Liver (tissue), 9 donors: ENCODE results near the gene BTBD9. TPM values are rescaled to one million over a fixed set of nuclear protein-coding genes. Genes with fewer than 3 reads are reported as not detected.

Source experiments
- DNase-seq: peaks from one replicate; pipeline ENCODE4 v3.0.0-alpha.2; 2017; ENCODE audit warnings: low spot score
- H3K27ac ChIP-seq, 2 donors: one replicate each; pipeline ENCODE4 v1.7.0; 2013; ENCODE audit warnings: inconsistent platforms in 2 of 2, low read length in 2 of 2, control low read depth in 1 of 2, low read depth in 1 of 2, mild to moderate bottlenecking in 1 of 2
- H3K27me3 ChIP-seq, 4 donors: one replicate each; pipeline versions ENCODE4 v1.6.1 to v1.7.0; 2013; ENCODE audit warnings: low read length in 3 of 4, inconsistent platforms in 1 of 4, mild to moderate bottlenecking in 1 of 4, moderate library complexity in 1 of 4; ENCODE audit not compliant: control insufficient read depth in 4 of 4, insufficient read depth in 4 of 4
- H3K36me3 ChIP-seq, 4 donors: one replicate each; pipeline versions ENCODE4 v1.6.1 to v1.7.0; 2013; ENCODE audit warnings: low read length in 3 of 4, mild to moderate bottlenecking in 3 of 4, low read depth in 1 of 4, moderate library complexity in 1 of 4; ENCODE audit not compliant: control insufficient read depth in 4 of 4, insufficient read depth in 3 of 4
- H3K4me1 ChIP-seq, 4 donors: one replicate each; pipeline versions ENCODE4 v1.6.1 to v1.7.0; 2013; ENCODE audit warnings: low read length in 3 of 4, mild to moderate bottlenecking in 3 of 4, moderate library complexity in 1 of 4; ENCODE audit not compliant: control insufficient read depth in 4 of 4, insufficient read depth in 4 of 4
- H3K4me3 ChIP-seq, 3 donors: one replicate each; pipeline versions ENCODE4 v1.6.1 to v1.7.0; 2013; ENCODE audit warnings: low read length in 3 of 3, control low read depth in 1 of 3, low read depth in 1 of 3, mild to moderate bottlenecking in 1 of 3
- H3K9ac ChIP-seq, 2 donors: one replicate each; pipeline ENCODE4 v1.7.0; 2013; ENCODE audit warnings: low read length in 2 of 2, mild to moderate bottlenecking in 2 of 2, moderate library complexity in 2 of 2, control low read depth in 1 of 2, low read depth in 1 of 2
- H3K9me3 ChIP-seq, 4 donors: one replicate each; pipeline versions ENCODE4 v1.6.1 to v1.7.0; 2013; ENCODE audit warnings: low read length in 3 of 4; ENCODE audit not compliant: control insufficient read depth in 4 of 4
- ATF3 ChIP-seq: IDR thresholded peaks from 2 replicates; pipeline ENCODE4 v1.6.1; 2016; ENCODE audit warnings: antibody characterized with exemption
- CTCF ChIP-seq: fragments of 150-350 bp; IDR thresholded peaks from 2 replicates; pipeline ENCODE4 v1.5.1; 2017; ENCODE audit warnings: improper control_type of control experiment, low read depth, low read length; ENCODE audit not compliant: missing input control
- EGR1 ChIP-seq, 2 donors: IDR thresholded peaks; 2 replicates each; pipeline ENCODE4 v1.6.1; 2016 to 2018; ENCODE audit warnings: antibody characterized with exemption in 2 of 2, low read depth in 2 of 2
- FOXA1 ChIP-seq: IDR thresholded peaks from 2 replicates; pipeline ENCODE4 v1.6.1; 2016; ENCODE audit warnings: antibody characterized with exemption
- FOXA2 ChIP-seq: IDR thresholded peaks from 2 replicates; pipeline ENCODE4 v1.6.1; 2016; ENCODE audit warnings: antibody characterized with exemption
- GABPA ChIP-seq, 2 donors: IDR thresholded peaks in 1 of 2; conservative IDR thresholded peaks in 1 of 2; 2 replicates each; pipeline ENCODE4 v1.6.1; 2016; ENCODE audit warnings: antibody characterized with exemption in 2 of 2, mild to moderate bottlenecking in 1 of 2, moderate library complexity in 1 of 2
- HNF4G ChIP-seq: IDR thresholded peaks from 2 replicates; pipeline ENCODE4 v1.6.1; 2016; ENCODE audit warnings: antibody characterized with exemption
- JUND ChIP-seq, 2 donors: IDR thresholded peaks; 2 replicates each; pipeline ENCODE4 v1.6.1; 2016; ENCODE audit warnings: antibody characterized with exemption in 2 of 2
- MAX ChIP-seq: IDR thresholded peaks from 2 replicates; pipeline ENCODE4 v1.6.1; 2016; ENCODE audit warnings: antibody characterized with exemption
- NR2F2 ChIP-seq: IDR thresholded peaks from 2 replicates; pipeline ENCODE4 v1.6.1; 2016; ENCODE audit warnings: antibody characterized with exemption
- RAD21 ChIP-seq, 2 donors: IDR thresholded peaks; 2 replicates each; pipeline ENCODE4 v1.6.1; 2016; ENCODE audit warnings: antibody characterized with exemption in 2 of 2, mild to moderate bottlenecking in 2 of 2
- RXRA ChIP-seq, 2 donors: IDR thresholded peaks; 2 replicates each; pipeline ENCODE4 v1.6.1; 2017 to 2018; ENCODE audit warnings: antibody characterized with exemption in 2 of 2, mild to moderate bottlenecking in 1 of 2
- SP1 ChIP-seq: IDR thresholded peaks from 2 replicates; pipeline ENCODE4 v1.6.1; 2018; ENCODE audit warnings: antibody characterized with exemption, mild to moderate bottlenecking
- TAF1 ChIP-seq: conservative IDR thresholded peaks from 2 replicates; pipeline ENCODE4 v1.6.1; 2016; ENCODE audit warnings: antibody characterized with exemption, mild to moderate bottlenecking
- YY1 ChIP-seq: IDR thresholded peaks from 2 replicates; pipeline ENCODE4 v1.6.1; 2016; ENCODE audit warnings: antibody characterized with exemption, mild to moderate bottlenecking
- WGBS: extraction: QIAGEN DNeasy Blood & Tissue Kit; methylation state at CpG from one replicate; pipeline ENCODE4 v1.1.7; 2013; 5-methylcytosine and 5-hydroxymethylcytosine counted together
- polyA plus RNA-seq, 2 donors: library from polyadenylated mRNA; stranded (reverse) in 1 of 2; unstranded in 1 of 2; fragments of 200-250 nt in 1 of 2; fragments of >200 nt in 1 of 2; fragmentation: Nextera tagmentation in 1 of 2; extraction: Ambion mirVana in 1 of 2; gene quantifications; one replicate each; pipeline versions ENCODE4 v1.2.1 to v1.2.3, GENCODE V29; 2013 to 2015
- total RNA-seq, 2 donors: library from RNA; depleted of rRNA; stranded (reverse); fragments of >200 nt; gene quantifications; one replicate each; pipeline ENCODE4 v1.2.3, GENCODE V29; 2014
- TF ChIP-seq, protein P1 (sequence below): IDR thresholded peaks from 2 replicates; pipeline ENCODE4 v1.6.1; 2016; ENCODE audit warnings: antibody characterized with exemption
- TF ChIP-seq, protein P2 (sequence below): IDR thresholded peaks from 2 replicates; pipeline ENCODE4 v1.6.1; 2016; ENCODE audit warnings: antibody characterized with exemption, mild to moderate bottlenecking
- donor health status: healthy.
- donor health status: healthy.
- donor health status: healthy.
- donor health status: healthy.
- donor health status: healthy.

BTBD9 gene
- total and polyA plus RNA-seq, 4 donors: 2.0 to 12.4 (median 5.7) TPM

DNA sequence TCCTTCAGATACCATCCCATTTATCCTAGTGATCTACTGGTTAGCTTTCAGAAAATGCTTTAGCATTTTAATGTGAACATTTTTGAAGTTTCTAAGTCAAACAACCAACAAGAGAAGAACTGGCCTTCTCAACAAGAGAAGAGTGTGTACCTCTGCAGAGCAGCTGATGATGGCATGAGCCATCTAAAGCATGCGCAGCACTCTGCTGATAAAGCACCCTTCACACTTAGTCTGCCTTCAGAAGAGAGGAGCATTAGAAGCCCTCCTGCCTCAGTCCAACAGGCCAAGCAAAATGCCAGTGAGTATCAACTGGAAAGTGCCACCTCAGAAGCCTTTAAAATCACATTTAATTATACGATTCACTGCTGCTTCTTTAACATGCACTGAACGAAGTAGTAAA, 169.2 kb downstream of the BTBD9 start:
- TF ChIP-seq RAD21 (IDR thresholded peaks at IDR 0.05) (no peak), JUND (IDR thresholded peaks at IDR 0.05) (no peak), YY1 (no peak), SP1 (no peak)
- TF ChIP-seq, protein P1, sequence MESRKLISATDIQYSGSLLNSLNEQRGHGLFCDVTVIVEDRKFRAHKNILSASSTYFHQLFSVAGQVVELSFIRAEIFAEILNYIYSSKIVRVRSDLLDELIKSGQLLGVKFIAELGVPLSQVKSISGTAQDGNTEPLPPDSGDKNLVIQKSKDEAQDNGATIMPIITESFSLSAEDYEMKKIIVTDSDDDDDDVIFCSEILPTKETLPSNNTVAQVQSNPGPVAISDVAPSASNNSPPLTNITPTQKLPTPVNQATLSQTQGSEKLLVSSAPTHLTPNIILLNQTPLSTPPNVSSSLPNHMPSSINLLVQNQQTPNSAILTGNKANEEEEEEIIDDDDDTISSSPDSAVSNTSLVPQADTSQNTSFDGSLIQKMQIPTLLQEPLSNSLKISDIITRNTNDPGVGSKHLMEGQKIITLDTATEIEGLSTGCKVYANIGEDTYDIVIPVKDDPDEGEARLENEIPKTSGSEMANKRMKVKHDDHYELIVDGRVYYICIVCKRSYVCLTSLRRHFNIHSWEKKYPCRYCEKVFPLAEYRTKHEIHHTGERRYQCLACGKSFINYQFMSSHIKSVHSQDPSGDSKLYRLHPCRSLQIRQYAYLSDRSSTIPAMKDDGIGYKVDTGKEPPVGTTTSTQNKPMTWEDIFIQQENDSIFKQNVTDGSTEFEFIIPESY: no peak
- H3K4me1 ChIP-seq: no peaks in the 10 kb centered on the region
- H3K9ac ChIP-seq: no peak overlapping the region
- no peaks in the 10 kb centered on the region for H3K9me3 ChIP-seq
- H3K4me3 ChIP-seq: no peak overlapping the region
- DNase-seq: no peak
- no peaks in the 10 kb centered on the region for H3K36me3 ChIP-seq
- 97% methylated on average over 3 of the region's 3 CpGs for WGBS
- H3K27ac ChIP-seq: no peak overlapping the region
- H3K27me3 ChIP-seq: no peaks in the 10 kb centered on the region

DNA sequence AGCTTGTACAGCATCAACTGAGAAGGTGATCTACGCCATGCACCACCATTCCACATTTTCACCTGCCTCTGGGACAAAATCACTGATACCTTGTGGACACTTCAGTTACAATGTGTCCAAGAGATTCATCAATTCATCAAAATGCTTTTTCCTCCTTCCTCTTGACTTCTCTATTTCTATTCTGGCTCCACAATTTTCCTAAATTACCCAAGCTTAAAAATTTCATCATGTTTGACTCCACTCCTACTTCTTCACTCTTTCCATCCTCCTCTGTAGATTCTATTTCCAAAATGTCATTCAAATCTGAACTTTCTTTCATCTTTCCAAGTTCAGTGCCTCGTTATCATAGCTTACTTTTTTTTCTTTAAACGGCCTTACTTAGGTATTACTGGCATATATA, 172.2 kb downstream of the BTBD9 start:
- no peaks in the 10 kb centered on the region for H3K36me3 ChIP-seq
- TF ChIP-seq TAF1 (no peak), MAX (no peak), NR2F2 (no peak)
- whole genome bisulfite sequencing: 94% methylated on average over 3 of the region's 3 CpGs
- no peaks in the 10 kb centered on the region for H3K4me1 ChIP-seq
- no peak overlapping the region for H3K4me3 ChIP-seq
- H3K27ac ChIP-seq: no peak overlapping the region
- H3K9ac ChIP-seq: no peak overlapping the region
- peaks cover 0 to 1% (median 0%) of the 10 kb centered on the region in 4 donors for H3K9me3 ChIP-seq
- DNase-seq: no peak
- H3K27me3 ChIP-seq: no peaks in the 10 kb centered on the region

DNA sequence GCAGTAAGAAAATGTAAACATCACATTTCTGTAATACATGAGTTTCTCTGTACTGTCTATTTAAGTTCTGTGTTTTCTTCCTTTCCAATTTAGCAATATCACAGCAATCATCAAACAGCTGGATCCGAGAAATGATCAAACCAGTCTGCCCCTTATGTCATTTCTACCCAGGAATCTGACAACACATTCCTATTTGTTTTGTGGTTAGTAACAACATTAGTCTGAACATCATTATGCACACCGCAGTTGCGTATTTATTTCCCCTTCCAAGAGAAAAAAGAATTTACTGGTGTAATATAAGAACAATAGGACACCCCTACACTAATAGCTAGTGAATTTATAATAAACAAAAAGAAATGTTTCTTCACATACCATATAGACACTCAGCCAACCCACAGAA, 179.5 kb downstream of the BTBD9 start:
- no peaks in the 10 kb centered on the region for H3K27me3 ChIP-seq
- TF ChIP-seq RAD21 (IDR thresholded peaks at IDR 0.05): no peak
- no peak for DNase-seq
- H3K36me3 ChIP-seq: no peaks in the 10 kb centered on the region
- H3K9me3 ChIP-seq: peaks cover 0 to 1% (median 0%) of the 10 kb centered on the region in 4 donors
- no peaks in the 10 kb centered on the region for H3K4me1 ChIP-seq
- 96% methylated on average over 3 of the region's 3 CpGs for WGBS
- H3K4me3 ChIP-seq: no peak overlapping the region
- no peak overlapping the region for H3K27ac ChIP-seq
- H3K9ac ChIP-seq: no peak overlapping the region

GRCh38 chr6:38459291-38459690, 180.4 kb downstream of the BTBD9 start:
- Histone ChIP-seq H3K27me3 (no peaks in the 10 kb centered on the region), H3K27ac (no peak overlapping the region), H3K9ac (no peak overlapping the region), H3K9me3 (peaks cover 0 to 1% (median 0%) of the 10 kb centered on the region in 4 donors), H3K4me3 (no peak overlapping the region), H3K4me1 (no peaks in the 10 kb centered on the region), H3K36me3 (no peaks in the 10 kb centered on the region)
- 95% methylated on average over 2 of the region's 2 CpGs for WGBS
- DNase-seq: no peak
- TF ChIP-seq NR2F2 (no peak), FOXA2 (no peak), TAF1 (no peak), RXRA (IDR thresholded peaks at IDR 0.05) (no peak), JUND (IDR thresholded peaks at IDR 0.05) (no peak), CTCF (no peak), ATF3 (no peak), FOXA1 (no peak), MAX (no peak), HNF4G (no peak), RAD21 (IDR thresholded peaks at IDR 0.05) (no peak), EGR1 (IDR thresholded peaks at IDR 0.05; ENCODE audit: low read depth in 2 of 2) (no peak), GABPA (IDR thresholded peaks at IDR 0.05 in 1 of 2, conservative IDR thresholded peaks at IDR 0.05 in 1 of 2) (no peak)
- TF ChIP-seq, protein P2, sequence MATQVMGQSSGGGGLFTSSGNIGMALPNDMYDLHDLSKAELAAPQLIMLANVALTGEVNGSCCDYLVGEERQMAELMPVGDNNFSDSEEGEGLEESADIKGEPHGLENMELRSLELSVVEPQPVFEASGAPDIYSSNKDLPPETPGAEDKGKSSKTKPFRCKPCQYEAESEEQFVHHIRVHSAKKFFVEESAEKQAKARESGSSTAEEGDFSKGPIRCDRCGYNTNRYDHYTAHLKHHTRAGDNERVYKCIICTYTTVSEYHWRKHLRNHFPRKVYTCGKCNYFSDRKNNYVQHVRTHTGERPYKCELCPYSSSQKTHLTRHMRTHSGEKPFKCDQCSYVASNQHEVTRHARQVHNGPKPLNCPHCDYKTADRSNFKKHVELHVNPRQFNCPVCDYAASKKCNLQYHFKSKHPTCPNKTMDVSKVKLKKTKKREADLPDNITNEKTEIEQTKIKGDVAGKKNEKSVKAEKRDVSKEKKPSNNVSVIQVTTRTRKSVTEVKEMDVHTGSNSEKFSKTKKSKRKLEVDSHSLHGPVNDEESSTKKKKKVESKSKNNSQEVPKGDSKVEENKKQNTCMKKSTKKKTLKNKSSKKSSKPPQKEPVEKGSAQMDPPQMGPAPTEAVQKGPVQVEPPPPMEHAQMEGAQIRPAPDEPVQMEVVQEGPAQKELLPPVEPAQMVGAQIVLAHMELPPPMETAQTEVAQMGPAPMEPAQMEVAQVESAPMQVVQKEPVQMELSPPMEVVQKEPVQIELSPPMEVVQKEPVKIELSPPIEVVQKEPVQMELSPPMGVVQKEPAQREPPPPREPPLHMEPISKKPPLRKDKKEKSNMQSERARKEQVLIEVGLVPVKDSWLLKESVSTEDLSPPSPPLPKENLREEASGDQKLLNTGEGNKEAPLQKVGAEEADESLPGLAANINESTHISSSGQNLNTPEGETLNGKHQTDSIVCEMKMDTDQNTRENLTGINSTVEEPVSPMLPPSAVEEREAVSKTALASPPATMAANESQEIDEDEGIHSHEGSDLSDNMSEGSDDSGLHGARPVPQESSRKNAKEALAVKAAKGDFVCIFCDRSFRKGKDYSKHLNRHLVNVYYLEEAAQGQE: no peak
